Measurements from ENCODE around the gene ACD. TPM values are rescaled to one million over a fixed set of nuclear protein-coding genes. Genes with fewer than 3 reads are reported as not detected.

Gene ACD
- total RNA-seq, 4 donors from 2014 or later = 9.9 to 12.8 (median 11.1) TPM

- intact Hi-C loops (cut with DNase I; ENCODE audit: low total_unique reads) (no loop called here), in situ Hi-C loops (cut with MboI; ENCODE audit: low sequenced_read_pairs in 4 of 4) (loop anchor here in 1 of 4 donors (25.0 kb wide), 1 partner anchor 125 kb away; no protein-coding TSS in a partner anchor)
- peaks cover 21 to 30% of the 10 kb centered on the region in 2 donors for H3K4me1 ChIP-seq
- TF ChIP-seq CTCF (IDR thresholded peaks at IDR 0.05 in 4 of 5, conservative IDR thresholded peaks at IDR 0.05 in 1 of 5) (no peak), POLR2A (IDR thresholded peaks at IDR 0.05) (no peak)
- DNase-seq = no peak
- peak overlapping the region in 1 of 4 donors; percentile 34 for H3K27ac ChIP-seq
- H3K27me3 ChIP-seq = no peaks in the 10 kb centered on the region
- ATAC-seq = no peak
- no peaks in the 10 kb centered on the region for H3K9me3 ChIP-seq
- no peak overlapping the region for H3K4me3 ChIP-seq
- H3K36me3 ChIP-seq = peaks cover 0 to 35% of the 10 kb centered on the region in 2 donors
These were observed 22.4 kb downstream of the ACD start for GRCh38 chr16:67637625-67638024.

- no peaks in the 10 kb centered on the region for H3K9me3 ChIP-seq
- ATAC-seq (no peak), DNase-seq (no peak)
- H3K4me1 ChIP-seq = peaks cover 15 to 21% of the 10 kb centered on the region in 2 donors
- in situ Hi-C loops (cut with MboI; ENCODE audit: low sequenced_read_pairs in 4 of 4) (loop anchor here in 1 of 4 donors (25.0 kb wide), 1 partner anchor 124 kb away; no protein-coding TSS in a partner anchor), intact Hi-C loops (cut with DNase I; ENCODE audit: low total_unique reads) (no loop called here)
- TF ChIP-seq POLR2A (IDR thresholded peaks at IDR 0.05) (no peak), CTCF (IDR thresholded peaks at IDR 0.05 in 4 of 5, conservative IDR thresholded peaks at IDR 0.05 in 1 of 5) (no peak)
- no peak overlapping the region for H3K4me3 ChIP-seq
- peaks cover 0 to 42% of the 10 kb centered on the region in 2 donors for H3K36me3 ChIP-seq
- no peaks in the 10 kb centered on the region for H3K27me3 ChIP-seq
- H3K27ac ChIP-seq = no peak overlapping the region
These were observed 23.3 kb downstream of the ACD start for GRCh38 chr16:67636713-67637112.

GRCh38 chr16:67632415-67633172 lies 27.5 kb downstream of the ACD start:
- no peaks in the 10 kb centered on the region for H3K27me3 ChIP-seq
- H3K27ac ChIP-seq = no peak overlapping the region
- in situ Hi-C loops (cut with MboI; ENCODE audit: low sequenced_read_pairs in 4 of 4) = loop anchor here in 2 of 4 donors (5.0 to 25.0 kb wide), 2 partner anchors 65 to 120 kb away; no protein-coding TSS in a partner anchor
- H3K4me1 ChIP-seq = no peaks in the 10 kb centered on the region
- ATAC-seq = no peak
- H3K36me3 ChIP-seq = peaks cover 0 to 72% of the 10 kb centered on the region in 2 donors
- TF ChIP-seq CTCF (IDR thresholded peaks at IDR 0.05 in 4 of 5, conservative IDR thresholded peaks at IDR 0.05 in 1 of 5) = no peak
- TF ChIP-seq POLR2A (IDR thresholded peaks at IDR 0.05) = no peak
- H3K9me3 ChIP-seq = no peaks in the 10 kb centered on the region
- DNase-seq = no peak
- H3K4me3 ChIP-seq = no peak overlapping the region
- intact Hi-C loops (cut with DNase I; ENCODE audit: low total_unique reads) = no loop called here

GRCh38 chr16:67628216-67628615 lies 31.8 kb downstream of the ACD start:
- ATAC-seq (no peak), DNase-seq (no peak)
- TF ChIP-seq POLR2A (IDR thresholded peaks at IDR 0.05) = no peak
- TF ChIP-seq CTCF (IDR thresholded peaks at IDR 0.05 in 4 of 5, conservative IDR thresholded peaks at IDR 0.05 in 1 of 5) = no peak
- Histone ChIP-seq H3K4me1 (no peaks in the 10 kb centered on the region), H3K4me3 (no peak overlapping the region), H3K27me3 (no peaks in the 10 kb centered on the region), H3K9me3 (no peaks in the 10 kb centered on the region), H3K27ac (no peak overlapping the region), H3K36me3 (peaks cover 4 to 87% of the 10 kb centered on the region in 2 donors)
- intact Hi-C loops (cut with DNase I; ENCODE audit: low total_unique reads) = no loop called here
- in situ Hi-C loops (cut with MboI; ENCODE audit: low sequenced_read_pairs in 4 of 4) = loop anchor here in 1 of 4 donors (25.0 kb wide), 1 partner anchor 116 kb away; no protein-coding TSS in a partner anchor

Measured in gastrocnemius medialis (tissue), 4 donors.